GM12878 (cell line): ENCODE data around the gene ATP5PD. TPM values are rescaled to one million over a fixed set of nuclear protein-coding genes. Genes with fewer than 3 reads are reported as not detected.

Source experiments
- ATAC-seq: fragments of 200-7000 bp; cut with Tn5 transposase; 3 replicates; pipeline ENCODE4 v1.9.1; 2020; ENCODE audit warnings: mild to moderate bottlenecking, moderate library complexity
- BruUV-seq: library from RNA; stranded (reverse); fragments of 400-500 nt; replicated peaks from 2 replicates; lab custom pipeline; 2021; lab: Mats Ljungman, UMichigan
- CTCF ChIA-PET: fragments of 300-600 bp; sonication (Branson Sonifier 250); formaldehyde crosslinking; extraction: SDS; loops from one replicate; lab custom pipeline; 2021; ENCODE audit warnings: inconsistent platforms; lab: Yijun Ruan, JAX
- POLR2A ChIA-PET: fragments of 350-600 bp; formaldehyde crosslinking; extraction: SDS; loops from one replicate; lab custom pipeline; 2021; ENCODE audit warnings: inconsistent platforms; lab: Charles Lee
- RAD21 ChIA-PET: fragments of 300-600 bp; sonication (Branson Sonifier 250); formaldehyde crosslinking; loops from one replicate; lab custom pipeline; 2023; ENCODE audit warnings: antibody characterized with exemption; ENCODE audit not compliant: unreplicated experiment; lab: Charles Lee
- SMC1A ChIA-PET: fragments of 300-600 bp; sonication (Branson Sonifier 250); formaldehyde crosslinking; loops from one replicate; lab custom pipeline; 2023; ENCODE audit not compliant: unreplicated experiment, uncharacterized antibody; lab: Charles Lee
- DNase-seq: peaks from one replicate; pipeline ENCODE4 v3.0.0-alpha.2; 2011; ENCODE audit warnings: low read depth, low spot score
- FAIRE-seq: peaks from 3 replicates; lab custom pipeline; 2011; peaks lifted over from hg19 to GRCh38; lab: Jason Lieb, UNC
- H2AFZ ChIP-seq: 2 replicates; pipeline ENCODE4 v1.6.0; 2011; ENCODE audit warnings: low read depth, low read length, control low read depth; ENCODE audit not compliant: control insufficient read depth
- H3K27ac ChIP-seq: 2 replicates; pipeline ENCODE4 v1.5.1; 2011; ENCODE audit warnings: control low read depth; ENCODE audit not compliant: control insufficient read depth, insufficient read depth
- H3K27me3 ChIP-seq, 2 experiments: replicated peaks in 1 of 2; 2 replicates each; pipeline versions ENCODE4 v1.6.0 to v1.6.1; 2011; ENCODE audit warnings: low read length in 1 of 2; ENCODE audit not compliant: control insufficient read depth in 2 of 2, insufficient read depth in 2 of 2
- H3K36me3 ChIP-seq, 2 experiments: 2 replicates each; pipeline ENCODE4 v1.5.1; 2011; ENCODE audit warnings: low read length in 1 of 2; ENCODE audit not compliant: control insufficient read depth in 2 of 2, insufficient read depth in 2 of 2
- H3K4me1 ChIP-seq: 2 replicates; pipeline ENCODE4 v1.6.1; 2011; ENCODE audit warnings: mild to moderate bottlenecking, low read length, moderate library complexity, mixed read lengths; ENCODE audit not compliant: control insufficient read depth, insufficient read depth
- H3K4me2 ChIP-seq: 2 replicates; pipeline ENCODE4 v1.6.0; 2011; ENCODE audit warnings: control low read depth; ENCODE audit not compliant: control insufficient read depth, insufficient read depth
- H3K4me3 ChIP-seq: fragments of 200-600 bp; sonication (generic); 2 replicates; pipeline ENCODE4 v1.5.1; 2016
- H3K79me2 ChIP-seq: 2 replicates; pipeline ENCODE4 v1.6.0; 2011; ENCODE audit warnings: low read length; ENCODE audit not compliant: control insufficient read depth, insufficient read depth
- H3K9ac ChIP-seq: 2 replicates; pipeline ENCODE4 v1.8.0; 2011; ENCODE audit warnings: low read length, control low read depth, mixed read lengths; ENCODE audit not compliant: control insufficient read depth, insufficient read depth
- H3K9me3 ChIP-seq: replicated peaks from 3 replicates; pipeline ENCODE4 v1.5.1; 2011; ENCODE audit warnings: mild to moderate bottlenecking, low read length; ENCODE audit not compliant: control insufficient read depth, insufficient read depth
- H4K20me1 ChIP-seq: 2 replicates; pipeline ENCODE4 v1.6.0; 2011; ENCODE audit not compliant: control insufficient read depth, insufficient read depth
- CBFB ChIP-seq: IDR thresholded peaks from 2 replicates; pipeline ENCODE4 v1.6.1; 2016; ENCODE audit warnings: antibody characterized with exemption, low read depth
- CEBPB ChIP-seq, 2 experiments: fragments of 150-350 bp in 1 of 2; IDR thresholded peaks; 2 replicates each; pipeline ENCODE4 v1.6.1; 2012 to 2014; ENCODE audit warnings: low read depth in 2 of 2, low read length in 2 of 2, borderline replicate concordance in 1 of 2, inconsistent platforms in 1 of 2
- CHD2 ChIP-seq: IDR thresholded peaks from 2 replicates; pipeline ENCODE4 v1.6.1; 2011; ENCODE audit warnings: low read depth, low read length, improper control_type of control experiment, borderline replicate concordance
- FOS ChIP-seq: IDR thresholded peaks from 3 replicates; pipeline ENCODE4 v1.6.1; 2011; ENCODE audit warnings: borderline replicate concordance; ENCODE audit not compliant: insufficient read length; ENCODE audit errors: extremely low read depth
- IKZF2 ChIP-seq, 2 experiments: fragments of 450-650 bp; IDR thresholded peaks; 2 replicates each; pipeline ENCODE4 v1.6.1; 2017; ENCODE audit warnings: mild to moderate bottlenecking in 2 of 2, moderate library complexity in 2 of 2
- MAX ChIP-seq: IDR thresholded peaks from 2 replicates; pipeline ENCODE4 v1.6.1; 2012; ENCODE audit warnings: low read depth, low read length, improper control_type of control experiment
- PBX3 ChIP-seq: IDR thresholded peaks from 2 replicates; pipeline ENCODE4 v1.6.1; 2011; ENCODE audit warnings: mild to moderate bottlenecking, low read depth, low read length, moderate library complexity; ENCODE audit not compliant: insufficient replicate concordance
- PRDM15 ChIP-seq: fragments of 450-650 bp; formaldehyde crosslinking; IDR thresholded peaks from 2 replicates; pipeline ENCODE4 v1.4.0; 2020; ENCODE audit warnings: mild to moderate bottlenecking, moderate library complexity
- SUPT20H ChIP-seq: IDR thresholded peaks from 2 replicates; pipeline ENCODE4 v1.6.1; 2011; ENCODE audit warnings: low read depth, mild to moderate bottlenecking, low read length, moderate library complexity, borderline replicate concordance; ENCODE audit not compliant: control insufficient read depth
- WGBS: methylation state at CpG from one replicate; pipeline ENCODE4 v1.1.6; 2016; ENCODE audit warnings: low lambda C conversion rate; ENCODE audit not compliant: insufficient replicate concordance, insufficient coverage; ENCODE audit errors: missing lambda C conversion rate; 5-methylcytosine and 5-hydroxymethylcytosine counted together
- in situ Hi-C: fragments of 300-500 bp; cut with MboI; formaldehyde crosslinking; loops from 9 replicates; pipeline ENCODE4 v1.14.3; 2018; ENCODE audit warnings: mixed read lengths
- intact Hi-C: fragments of 100-400 bp; cut with micrococcal nuclease; formaldehyde crosslinking; loops from one replicate; pipeline ENCODE4 v1.14.2; 2022; ENCODE audit not compliant: unreplicated experiment
- polyA plus RNA-seq, 11 experiments: library from polyadenylated mRNA; depleted of rRNA in 4 of 11; unstranded in 6 of 11; stranded (reverse) in 5 of 11; fragments of >200 nt; fragmentation: Nextera tagmentation in 4 of 11; fragmentation: Illumina TruSeq in 1 of 11; extraction: Ambion mirVana in 4 of 11; extraction: Trizol in 1 of 11; gene quantifications; 1 replicate in 1 of 11; 2 replicates in 10 of 11; pipeline versions ENCODE4 v1.2.1 to v1.2.3, GENCODE V29; 2011 to 2016; ENCODE audit warnings: inconsistent platforms in 2 of 11, missing spikeins in 2 of 11, low read depth in 1 of 11
- total RNA-seq, 4 experiments: library from RNA; depleted of rRNA in 3 of 4; stranded (reverse); fragments of >200 nt in 3 of 4; fragmentation: Illumina TruSeq in 1 of 4; extraction: Trizol in 1 of 4; gene quantifications; 2 replicates each; pipeline versions ENCODE4 v1.2.1 to v1.2.3, GENCODE V29; 2013 to 2021

ATP5PD gene
- total and polyA plus RNA-seq, 10 of the 15 experiments (the other 5 are each of a cell fraction or from before 2014, with no cell fraction given): 172 to 772 (median 321) TPM

GRCh38 chr17:75096082-75096625, 49.4 kb upstream of the ATP5PD start:
- no peak for TF ChIP-seq SUPT20H
- peak; percentile 39; the same call in 1 of the 2 replicates for TF ChIP-seq CHD2
- no peak for TF ChIP-seq CEBPB (IDR thresholded peaks at IDR 0.05; ENCODE audit: borderline replicate concordance in 1 of 2, low read depth in 2 of 2, low read length in 2 of 2)
- ChIA-PET RAD21 (interaction anchor here (1.2 kb wide), 1 partner anchor 10 kb away, joined by 3 read pairs; no protein-coding TSS in a partner anchor), POLR2A (interaction anchor here (0.5 to 0.7 kb wide), 3 partner anchors 14 to 154 kb away, joined by 3 read pairs; partner anchors contain the start of gene ARMC7), CTCF (interaction anchor here (1.2 to 1.6 kb wide), 3 partner anchors 8 to 18 kb away, joined by 4 to 5 read pairs (median 4); no protein-coding TSS in a partner anchor), SMC1A (interaction anchor here (1.0 to 1.8 kb wide), 2 partner anchors 16 to 18 kb away, joined by 4 read pairs; no protein-coding TSS in a partner anchor)
- FAIRE-seq: no peak
- no TSS peak for BruUV-seq
- no peaks in the 10 kb centered on the region for H3K9me3 ChIP-seq
- peak; percentile 75 for ATAC-seq
- in situ Hi-C loops (no loop called here), intact Hi-C loops (no loop called here)
- no peak overlapping the region for H3K4me3 ChIP-seq
- H3K36me3 ChIP-seq: no peaks in the 10 kb centered on the region
- H2AFZ ChIP-seq: no peak overlapping the region
- H4K20me1 ChIP-seq: no peaks in the 10 kb centered on the region
- H3K79me2 ChIP-seq: no peaks in the 10 kb centered on the region
- no peak overlapping the region for H3K27ac ChIP-seq
- no peaks in the 10 kb centered on the region for H3K27me3 ChIP-seq
- no peak overlapping the region for H3K4me2 ChIP-seq
- H3K9ac ChIP-seq: no peak overlapping the region
- no peak for DNase-seq
- no peaks in the 10 kb centered on the region; the same call in 1 of the 2 replicates for H3K4me1 ChIP-seq
- WGBS: 59% methylated on average over 13 of the region's 14 CpGs

- ChIA-PET CTCF (interaction anchor here (1.6 kb wide), 1 partner anchor 9 kb away, joined by 4 read pairs; no protein-coding TSS in a partner anchor), SMC1A (no interaction called here), POLR2A (interaction anchor here (1.4 kb wide), 1 partner anchor 14 kb away, joined by 3 read pairs; no protein-coding TSS in a partner anchor), RAD21 (no interaction called here)
- 65% methylated on average over 16 of the region's 16 CpGs for WGBS
- no peaks in the 10 kb centered on the region for H3K27me3 ChIP-seq
- H3K9me3 ChIP-seq: no peaks in the 10 kb centered on the region
- no peaks in the 10 kb centered on the region for H4K20me1 ChIP-seq
- no peaks in the 10 kb centered on the region for H3K36me3 ChIP-seq
- no peak overlapping the region for H2AFZ ChIP-seq
- H3K4me2 ChIP-seq: no peak overlapping the region
- in situ Hi-C loops (no loop called here), intact Hi-C loops (no loop called here)
- no peak overlapping the region for H3K27ac ChIP-seq
- H3K4me1 ChIP-seq: no peaks in the 10 kb centered on the region; the same call in 1 of the 2 replicates
- no peak for DNase-seq
- H3K4me3 ChIP-seq: no peak overlapping the region
- FAIRE-seq: no peak
- no TSS peak for BruUV-seq
- no peaks in the 10 kb centered on the region for H3K79me2 ChIP-seq
- no peak overlapping the region for H3K9ac ChIP-seq
- no peak for ATAC-seq
- TF ChIP-seq FOS: no peak
- no peak for TF ChIP-seq PBX3
- no peak for TF ChIP-seq PRDM15
- no peak for TF ChIP-seq MAX
- TF ChIP-seq IKZF2 (IDR thresholded peaks at IDR 0.05): no peak
- no peak for TF ChIP-seq CBFB
These were observed 48.2 kb upstream of the ATP5PD start for GRCh38 chr17:75094871-75095399.
